Gastroesophageal sphincter (tissue), 3 donors: ENCODE measurements around the gene EPHA10.

Experiments
- CTCF ChIP-seq, 4 experiments: fragments of 200-600 bp in 2 of 4; fragments of 450-650 bp in 2 of 4; sonication (generic) in 1 of 4; IDR thresholded peaks; one replicate each; pipeline ENCODE4 v1.5.1; 2017 to 2019; ENCODE audit warnings: antibody characterized with exemption in 4 of 4, mild to moderate bottlenecking in 2 of 4, moderate library complexity in 2 of 4
- EP300 ChIP-seq: sonication (generic); formaldehyde crosslinking; IDR thresholded peaks from one replicate; pipeline ENCODE4 v1.6.1; 2017; ENCODE audit warnings: antibody characterized with exemption, mild to moderate bottlenecking
- POLR2A ChIP-seq, 2 donors: fragments of 450-650 bp; IDR thresholded peaks; one replicate each; pipeline ENCODE4 v1.6.1; 2017; ENCODE audit warnings: antibody characterized with exemption in 2 of 2, mild to moderate bottlenecking in 2 of 2, moderate library complexity in 1 of 2
- POLR2AphosphoS5 ChIP-seq: sonication (generic); formaldehyde crosslinking; IDR thresholded peaks from one replicate; pipeline ENCODE4 v1.6.1; 2017; ENCODE audit warnings: antibody characterized with exemption

GRCh38 chr1:37778654-37779053 lies 13.7 kb upstream of the EPHA10 start:
- TF ChIP-seq POLR2A (IDR thresholded peaks at IDR 0.05) (no peak), POLR2AphosphoS5 (no peak), CTCF (IDR thresholded peaks at IDR 0.05) (no peak), EP300 (no peak)
